Endothelial cell (in vitro differentiated cells): Measurements from ENCODE around the gene PLCB1. TPM values are rescaled to one million over a fixed set of nuclear protein-coding genes. Genes with fewer than 3 reads are reported as not detected.

ENCODE experiments used
- DNase-seq: peaks from one replicate; pipeline ENCODE4 v3.0.0; 2021; ENCODE audit warnings: low spot score
- H3K27ac Mint-ChIP-seq: one replicate; pipeline ENCODE4 v1.8.0; 2021; ENCODE audit warnings: mixed read lengths, inconsistent platforms; ENCODE audit not compliant: unreplicated experiment
- H3K27me3 Mint-ChIP-seq: one replicate; pipeline ENCODE4 v1.8.0; 2021; ENCODE audit warnings: mild to moderate bottlenecking, moderate library complexity, mixed read lengths, inconsistent platforms; ENCODE audit not compliant: unreplicated experiment
- H3K36me3 Mint-ChIP-seq: one replicate; pipeline ENCODE4 v1.8.0; 2021; ENCODE audit warnings: mild to moderate bottlenecking, low read depth, mixed read lengths, inconsistent platforms; ENCODE audit not compliant: unreplicated experiment
- H3K4me1 Mint-ChIP-seq: one replicate; pipeline ENCODE4 v1.8.0; 2021; ENCODE audit warnings: mild to moderate bottlenecking, mixed read lengths, inconsistent platforms; ENCODE audit not compliant: unreplicated experiment
- H3K4me3 Mint-ChIP-seq: one replicate; pipeline ENCODE4 v1.8.0; 2021; ENCODE audit warnings: mild to moderate bottlenecking, mixed read lengths, inconsistent platforms; ENCODE audit not compliant: unreplicated experiment
- H3K9me3 Mint-ChIP-seq: one replicate; pipeline ENCODE4 v1.8.0; 2021; ENCODE audit warnings: mixed read lengths, inconsistent platforms; ENCODE audit not compliant: unreplicated experiment
- total RNA-seq: library from RNA; stranded (reverse); fragmentation: NEBNext Ultra II Directional; extraction: Animal tissue kit (Norgen Biotek cat#: 25700); gene quantifications from one replicate; pipeline ENCODE4 v1.2.1, GENCODE V29; 2021; ENCODE audit not compliant: unreplicated experiment
- TF ChIP-seq, protein P1 (sequence below): fragments of 200-600 bp; sonication (generic); IDR thresholded peaks from one replicate; pipeline ENCODE4 v1.5.0; 2021; ENCODE audit warnings: antibody characterized with exemption; ENCODE audit not compliant: unreplicated experiment

PLCB1 gene
- total RNA-seq, 1 donor from 2014 or later, result 8.1 TPM

DNA sequence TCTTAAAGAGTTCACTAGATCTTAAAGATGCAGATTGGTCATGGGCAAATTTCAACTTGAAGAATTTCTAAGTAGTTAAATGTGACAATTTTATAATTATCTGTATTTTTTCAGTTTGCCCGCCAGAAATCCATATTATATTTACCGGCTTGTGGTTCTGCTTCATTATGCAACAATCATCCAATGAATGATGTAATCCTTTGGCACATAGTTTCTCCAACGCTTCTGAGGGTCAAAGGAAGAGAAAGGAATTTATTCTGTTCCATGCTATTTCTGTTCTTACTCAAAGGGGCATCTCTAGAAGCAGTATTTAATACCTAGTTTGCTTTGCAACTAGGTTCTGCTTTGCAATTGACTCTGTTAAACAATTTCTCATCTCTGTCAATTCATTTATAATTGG lies 577.6 kb downstream of the PLCB1 start:
- TF ChIP-seq, protein P1, sequence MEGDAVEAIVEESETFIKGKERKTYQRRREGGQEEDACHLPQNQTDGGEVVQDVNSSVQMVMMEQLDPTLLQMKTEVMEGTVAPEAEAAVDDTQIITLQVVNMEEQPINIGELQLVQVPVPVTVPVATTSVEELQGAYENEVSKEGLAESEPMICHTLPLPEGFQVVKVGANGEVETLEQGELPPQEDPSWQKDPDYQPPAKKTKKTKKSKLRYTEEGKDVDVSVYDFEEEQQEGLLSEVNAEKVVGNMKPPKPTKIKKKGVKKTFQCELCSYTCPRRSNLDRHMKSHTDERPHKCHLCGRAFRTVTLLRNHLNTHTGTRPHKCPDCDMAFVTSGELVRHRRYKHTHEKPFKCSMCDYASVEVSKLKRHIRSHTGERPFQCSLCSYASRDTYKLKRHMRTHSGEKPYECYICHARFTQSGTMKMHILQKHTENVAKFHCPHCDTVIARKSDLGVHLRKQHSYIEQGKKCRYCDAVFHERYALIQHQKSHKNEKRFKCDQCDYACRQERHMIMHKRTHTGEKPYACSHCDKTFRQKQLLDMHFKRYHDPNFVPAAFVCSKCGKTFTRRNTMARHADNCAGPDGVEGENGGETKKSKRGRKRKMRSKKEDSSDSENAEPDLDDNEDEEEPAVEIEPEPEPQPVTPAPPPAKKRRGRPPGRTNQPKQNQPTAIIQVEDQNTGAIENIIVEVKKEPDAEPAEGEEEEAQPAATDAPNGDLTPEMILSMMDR, result no peak
- Mint-ChIP-seq H3K27ac (no peak overlapping the region), H3K27me3 (peaks cover 2% of the 10 kb centered on the region), H3K4me3 (no peak overlapping the region), H3K4me1 (no peaks in the 10 kb centered on the region), H3K36me3 (no peaks in the 10 kb centered on the region), H3K9me3 (no peaks in the 10 kb centered on the region)
- no peak for DNase-seq

DNA sequence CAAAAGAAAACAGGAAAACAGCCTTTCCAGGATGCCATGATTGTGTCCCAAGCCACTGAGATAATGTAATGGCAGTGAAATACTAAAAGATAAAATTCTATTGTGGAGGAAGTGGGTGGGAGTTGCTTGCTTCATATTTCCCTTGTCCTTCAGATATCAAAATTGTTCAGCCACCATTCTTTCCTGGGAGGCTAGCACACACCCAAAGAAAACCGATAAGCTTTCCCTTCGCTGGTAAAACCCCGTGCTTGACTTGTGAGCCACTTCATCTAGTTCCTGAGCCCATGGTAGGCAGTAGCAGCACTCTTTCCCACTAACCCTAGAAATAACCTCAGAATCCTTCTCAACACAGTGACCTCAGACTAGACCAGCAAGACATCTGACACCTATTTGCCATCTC lies 579.4 kb downstream of the PLCB1 start:
- Mint-ChIP-seq H3K4me1 (no peaks in the 10 kb centered on the region), H3K27ac (no peak overlapping the region), H3K36me3 (no peaks in the 10 kb centered on the region), H3K9me3 (no peaks in the 10 kb centered on the region), H3K27me3 (no peaks in the 10 kb centered on the region), H3K4me3 (no peak overlapping the region)
- TF ChIP-seq, protein P1, result no peak
- no peak for DNase-seq

DNA sequence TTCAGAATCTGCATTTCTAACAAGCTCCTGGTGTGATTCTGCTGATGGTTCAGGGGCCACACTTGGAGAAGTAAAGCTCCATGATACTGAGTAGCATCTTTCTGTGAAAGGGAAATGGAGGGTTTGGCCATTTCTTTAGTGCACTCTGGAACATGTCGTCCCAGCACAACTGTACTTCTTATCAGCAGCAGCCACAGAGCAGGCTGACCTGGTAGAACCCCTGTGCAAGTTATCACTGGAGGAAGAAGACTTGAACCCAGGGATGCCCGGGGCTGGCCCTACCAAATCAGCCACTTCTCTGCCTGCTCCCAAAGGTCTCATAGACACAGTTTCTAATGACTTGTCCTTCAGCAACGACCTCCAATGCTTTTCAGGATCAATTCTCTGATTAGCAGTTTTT lies 582.1 kb downstream of the PLCB1 start:
- no peak for DNase-seq
- H3K4me1 Mint-ChIP-seq, result no peaks in the 10 kb centered on the region
- TF ChIP-seq, protein P1, result no peak
- H3K27ac Mint-ChIP-seq, result no peak overlapping the region
- H3K4me3 Mint-ChIP-seq, result no peak overlapping the region
- no peaks in the 10 kb centered on the region for H3K27me3 Mint-ChIP-seq
- H3K9me3 Mint-ChIP-seq, result no peaks in the 10 kb centered on the region
- H3K36me3 Mint-ChIP-seq, result no peaks in the 10 kb centered on the region

DNA sequence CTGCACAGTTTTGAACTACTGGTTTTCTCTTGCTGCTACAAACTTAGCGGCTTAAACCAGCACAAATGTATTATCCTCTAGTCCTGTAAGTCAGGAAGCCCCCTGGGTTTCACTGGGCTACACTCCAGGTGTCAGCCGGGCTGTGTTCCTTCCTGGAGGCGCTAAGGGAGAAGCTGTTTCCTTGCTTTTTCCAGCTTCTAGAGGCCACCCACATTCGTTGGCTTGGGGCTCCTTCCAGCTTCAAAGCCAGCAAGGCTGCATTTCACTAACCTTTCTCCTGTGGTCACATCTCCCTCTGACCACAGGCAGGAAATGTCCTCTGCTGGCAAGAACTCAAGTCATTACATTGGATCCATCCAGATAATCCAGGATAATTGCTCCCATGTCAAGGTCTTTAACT lies 586.2 kb downstream of the PLCB1 start:
- H3K27me3 Mint-ChIP-seq, result no peaks in the 10 kb centered on the region
- H3K4me3 Mint-ChIP-seq, result no peak overlapping the region
- TF ChIP-seq, protein P1, result no peak
- H3K36me3 Mint-ChIP-seq, result no peaks in the 10 kb centered on the region
- H3K4me1 Mint-ChIP-seq, result no peaks in the 10 kb centered on the region
- DNase-seq, result no peak
- H3K9me3 Mint-ChIP-seq, result no peaks in the 10 kb centered on the region
- H3K27ac Mint-ChIP-seq, result no peak overlapping the region

DNA sequence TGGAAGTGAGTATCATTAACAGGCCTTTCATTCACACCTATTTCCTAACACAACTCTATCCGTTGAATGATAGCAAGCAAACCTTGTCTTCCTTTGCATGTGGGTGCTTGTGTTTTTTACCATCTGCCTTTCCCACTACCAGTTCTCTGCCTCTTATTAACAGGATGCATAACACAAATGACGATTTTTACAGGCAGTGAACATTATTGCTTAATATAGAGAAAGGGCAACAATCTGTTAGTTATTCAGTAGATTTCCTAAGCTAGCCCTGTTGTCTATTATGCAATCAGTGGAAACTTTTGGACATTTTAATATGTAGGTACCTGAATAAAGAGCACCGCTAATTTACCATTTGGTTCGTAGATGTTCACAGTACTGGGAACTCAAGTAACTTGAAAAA lies 588.0 kb downstream of the PLCB1 start:
- no peaks in the 10 kb centered on the region for H3K9me3 Mint-ChIP-seq
- no peaks in the 10 kb centered on the region for H3K36me3 Mint-ChIP-seq
- DNase-seq, result no peak
- no peak overlapping the region for H3K4me3 Mint-ChIP-seq
- H3K27ac Mint-ChIP-seq, result no peak overlapping the region
- H3K27me3 Mint-ChIP-seq, result no peaks in the 10 kb centered on the region
- H3K4me1 Mint-ChIP-seq, result no peaks in the 10 kb centered on the region
- TF ChIP-seq, protein P1, result no peak
